GM12872 (cell line): ENCODE data around the gene NDUFB11.

ENCODE experiments used
- CTCF ChIP-seq: IDR thresholded peaks from 3 replicates; pipeline ENCODE4 v1.5.1; 2011; ENCODE audit warnings: low read depth, mild to moderate bottlenecking, low read length, moderate library complexity; ENCODE audit not compliant: insufficient read depth

NDUFB11 gene

DNA sequence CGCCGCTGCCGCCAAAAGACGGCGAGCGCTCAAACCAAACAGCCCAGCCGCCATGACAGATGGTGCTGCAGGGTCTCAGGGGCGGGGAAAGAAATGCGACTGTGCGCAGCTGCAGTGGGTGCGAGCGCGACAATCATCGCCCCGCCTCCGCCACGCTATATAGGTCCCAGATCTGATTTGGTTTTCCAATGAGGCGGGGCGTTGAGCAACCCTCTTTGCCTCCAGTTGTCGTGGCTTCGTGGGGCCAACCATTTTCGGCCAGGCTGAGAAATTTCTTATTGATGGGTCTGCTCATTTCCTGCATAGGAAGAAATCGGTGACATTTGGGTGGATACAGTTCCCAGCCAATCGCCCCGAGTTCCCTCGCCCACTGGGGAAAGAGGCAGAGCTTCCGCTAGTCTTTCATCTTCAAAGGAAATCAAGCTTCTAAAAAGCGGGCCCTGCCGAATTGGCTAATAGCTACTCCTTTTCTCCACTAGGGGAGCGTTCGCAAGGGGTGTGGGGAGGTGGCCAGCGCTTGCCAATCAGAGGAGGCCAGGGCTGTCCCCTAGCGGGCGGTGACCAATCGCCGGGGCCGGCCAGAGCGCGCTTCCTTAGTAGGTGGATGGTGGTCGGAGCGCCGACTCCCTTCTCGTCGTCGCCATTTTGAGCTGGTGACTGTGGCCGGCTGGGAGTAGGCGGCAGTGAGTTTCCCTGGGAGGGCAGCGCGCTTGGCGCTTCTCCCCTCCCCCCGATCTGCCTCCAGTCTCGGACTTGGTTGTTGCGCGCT, at the start of gene NDUFB11, which contains the start of gene RBM10:
Gene NDUFB11 (minus strand): TSS at position 77 of the 769 bp plus-strand sequence. CDS start 23 bp downstream, at position 54.
Gene RBM10 (plus strand): TSS at position 596 of the 769 bp plus-strand sequence. CDS start 2,261 bp downstream, outside the sequence.
- TF ChIP-seq CTCF, result peak; percentile 64

DNA sequence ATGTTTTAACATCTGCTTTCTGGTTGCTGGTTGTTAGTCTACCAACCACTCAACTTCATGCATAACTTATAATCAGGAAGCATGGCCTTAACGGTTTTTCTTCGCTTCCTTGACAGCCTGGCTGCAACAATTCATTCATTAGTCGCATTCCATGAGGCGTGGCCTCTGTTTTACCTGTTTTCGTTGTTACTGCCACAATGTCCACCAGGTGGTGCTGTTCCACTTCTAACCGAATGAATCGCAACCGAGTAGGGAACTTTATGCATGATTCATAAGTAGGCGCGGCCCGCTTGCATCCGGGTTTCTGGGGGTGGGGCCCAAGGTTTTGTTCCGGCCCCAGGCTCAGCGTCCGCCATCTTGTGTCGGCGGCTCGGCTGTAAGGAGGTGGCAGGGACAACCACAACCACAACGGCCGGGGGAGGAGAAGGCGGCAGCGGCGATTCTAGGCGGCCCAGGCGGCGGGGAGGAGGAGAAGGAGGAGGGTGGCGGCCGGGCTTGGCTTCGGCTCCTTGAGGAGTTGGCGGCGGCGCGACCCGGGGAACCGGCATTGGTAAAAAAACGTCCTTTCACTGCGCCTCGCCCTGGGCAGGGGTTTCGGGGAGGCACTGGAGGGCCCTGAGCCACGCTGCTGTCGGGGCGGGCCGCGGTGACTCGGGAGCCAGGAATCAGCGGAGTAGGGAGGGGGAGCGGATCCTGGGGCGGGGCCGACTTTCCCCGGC, 49.1 kb upstream of the NDUFB11 start, which contains the start of gene UBA1:
Gene UBA1 (plus strand): TSS at position 355 of the 719 bp plus-strand sequence. CDS start 4,974 bp downstream, outside the sequence.
- TF ChIP-seq CTCF, result peak; percentile 52

DNA sequence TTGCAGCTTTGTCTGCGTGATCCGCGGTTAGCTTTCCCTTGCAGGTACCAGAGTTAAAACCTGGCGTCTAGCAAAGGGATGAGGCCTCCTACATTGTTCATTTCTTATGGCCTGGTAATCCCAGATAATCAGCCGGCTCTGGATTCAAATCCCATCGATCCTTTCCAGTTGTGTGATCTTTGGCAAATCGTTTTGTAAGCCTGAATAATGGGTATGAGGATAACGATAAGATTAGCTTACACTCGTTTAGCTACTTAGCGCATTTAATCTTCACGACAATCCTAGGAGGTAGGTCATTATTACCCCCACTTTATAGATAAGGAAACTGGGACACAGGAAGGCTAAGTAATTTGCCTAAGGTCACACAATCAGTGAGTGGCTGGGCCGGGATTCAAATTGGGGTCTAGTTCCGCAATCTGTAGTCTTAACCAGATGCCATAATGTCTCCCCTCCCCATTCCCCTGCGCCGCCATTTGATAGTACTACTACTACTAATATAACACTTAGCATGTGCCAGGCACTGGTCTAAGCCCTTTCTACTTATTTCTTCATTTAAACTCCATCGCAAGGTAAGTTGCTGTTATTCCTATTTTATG, 47.4 kb upstream of the NDUFB11 start:
- no peak for TF ChIP-seq CTCF

GRCh38 chrX:47191331-47191730, 46.8 kb upstream of the NDUFB11 start:
- no peak for TF ChIP-seq CTCF

DNA sequence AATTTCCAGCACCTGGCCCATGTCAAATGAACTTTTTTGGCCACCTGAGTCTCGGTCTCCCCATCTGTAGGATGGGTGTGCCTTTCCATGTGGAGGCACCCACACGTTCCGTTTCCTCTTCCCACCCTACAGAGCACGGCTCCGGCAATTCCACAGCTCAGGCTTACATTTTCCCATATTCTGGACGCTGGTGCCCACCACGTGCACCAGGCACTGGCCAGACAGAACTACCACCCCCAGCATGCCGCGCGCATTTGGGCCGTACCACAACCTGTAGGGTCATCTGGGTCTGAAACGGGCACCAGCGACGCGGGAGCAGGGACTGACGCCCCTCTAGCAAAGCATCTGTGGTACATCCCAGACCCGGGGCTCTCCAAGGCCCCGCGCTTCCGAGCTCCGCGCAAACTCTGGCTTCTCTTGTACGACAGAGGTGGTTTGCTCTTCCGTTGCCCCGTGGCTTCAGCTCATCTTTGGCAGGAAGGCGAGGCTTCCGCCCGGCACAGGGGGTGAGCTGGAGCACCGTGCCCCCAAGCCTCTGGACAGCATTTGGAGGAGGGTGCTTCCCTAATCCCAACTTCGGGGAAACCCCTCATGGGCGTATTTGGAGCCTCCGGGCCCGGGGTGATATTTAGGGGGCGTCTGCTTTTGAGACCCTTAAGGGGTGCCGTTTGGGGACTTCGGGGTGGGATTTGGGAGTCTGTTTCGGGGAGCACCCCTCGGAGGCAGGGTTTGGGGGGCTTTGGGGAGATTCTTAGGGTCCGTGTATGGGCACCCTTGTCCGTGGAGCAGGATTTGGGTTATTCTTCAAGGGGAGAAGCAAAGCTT, 46.2 kb upstream of the NDUFB11 start:
- TF ChIP-seq CTCF, result no peak

DNA sequence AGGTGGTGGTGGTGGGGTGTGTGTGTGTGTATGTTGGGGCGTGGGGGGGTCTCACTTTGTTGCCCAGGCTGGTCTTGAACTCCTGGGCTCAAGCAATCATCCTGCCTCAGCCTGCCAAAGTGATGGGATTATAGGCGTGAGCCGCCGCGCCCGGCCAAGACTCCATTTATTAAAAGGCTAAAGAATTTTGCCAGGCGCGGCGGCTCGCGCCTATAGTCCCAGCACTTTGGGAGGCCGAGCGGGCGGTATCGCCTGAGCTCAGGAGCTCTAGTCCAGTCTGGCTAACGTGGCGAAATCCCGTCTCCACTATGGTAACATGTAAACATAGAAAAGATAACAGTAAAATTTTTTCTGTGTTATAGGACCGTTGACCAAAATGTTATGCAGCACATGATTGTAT, 45.4 kb upstream of the NDUFB11 start:
- TF ChIP-seq CTCF, result no peak
